ENCODE data around the gene SHISA7.

- TF ChIP-seq YY1 (IDR thresholded peaks at IDR 0.05; ENCODE audit: low read depth) (no peak), IRF3 (IDR thresholded peaks at IDR 0.05; ENCODE audit: low read depth, low read length) (no peak), EZH2phosphoT487 (IDR thresholded peaks at IDR 0.05; ENCODE audit: borderline replicate concordance, low read depth) (no peak), CTCF (IDR thresholded peaks at IDR 0.05) (no peak), MAX (IDR thresholded peaks at IDR 0.05; ENCODE audit: low read depth) (no peak), ZBTB33 (IDR thresholded peaks at IDR 0.05; ENCODE audit: borderline replicate concordance, low read depth) (no peak), JUND (IDR thresholded peaks at IDR 0.05) (no peak), FOSL2 (IDR thresholded peaks at IDR 0.05; ENCODE audit: borderline replicate concordance, low read depth) (no peak), RAD21 (IDR thresholded peaks at IDR 0.05; ENCODE audit: low read length) (no peak), GABPA (IDR thresholded peaks at IDR 0.05; ENCODE audit: low read depth) (no peak), TCF12 (IDR thresholded peaks at IDR 0.05) (no peak), EP300 (IDR thresholded peaks at IDR 0.05; ENCODE audit: borderline replicate concordance in 1 of 2, low read depth in 1 of 2, low read length in 1 of 2) (no peak)
Measured at GRCh38 chr19:55479045-55479444, 35.9 kb upstream of the SHISA7 start.
